Cardiac muscle cell (in vitro differentiated cells and primary cell): ENCODE measurements around the gene ZNF302. TPM values are rescaled to one million over a fixed set of nuclear protein-coding genes. Genes with fewer than 3 reads are reported as not detected.
"Not testable (repeated sequence)": the region's sequence is repeated elsewhere in the genome, so short reads cannot be mapped to it uniquely, and the experiment has no call there.

Source experiments
- DNase-seq, 2 donors: peaks; one replicate each; pipeline versions ENCODE4 v3.0.0 to v3.0.0-alpha.2; 2010 to 2017; ENCODE audit warnings: low read depth in 1 of 2, low spot score in 1 of 2
- H3K27ac ChIP-seq: fragments of 200-600 bp; sonication (generic); 2 replicates; pipeline ENCODE4 v1.5.1; 2016
- H3K27me3 ChIP-seq: fragments of 200-600 bp; sonication (generic); 2 replicates; pipeline ENCODE4 v1.6.0; 2016; ENCODE audit warnings: control low read depth
- H3K36me3 ChIP-seq: fragments of 200-600 bp; sonication (generic); 2 replicates; pipeline ENCODE4 v1.5.1; 2016; ENCODE audit warnings: control low read depth
- H3K4me1 ChIP-seq: fragments of 200-600 bp; sonication (generic); 2 replicates; pipeline ENCODE4 v1.8.1; 2017; ENCODE audit warnings: low read depth, mild to moderate bottlenecking, mixed run types
- H3K4me3 ChIP-seq: fragments of 200-600 bp; sonication (generic); 2 replicates; pipeline ENCODE4 v1.5.1; 2016; ENCODE audit warnings: mild to moderate bottlenecking
- H3K9me3 ChIP-seq: fragments of 200-600 bp; sonication (generic); 2 replicates; pipeline ENCODE4 v1.5.1; 2017; ENCODE audit warnings: low read depth, mild to moderate bottlenecking, control low read depth
- polyA plus RNA-seq: library from polyadenylated mRNA; unstranded; fragments of >200 nt; fragmentation: Nextera tagmentation; extraction: Ambion mirVana; gene quantifications from 2 replicates; pipeline ENCODE4 v1.2.1, GENCODE V29; 2016
- total RNA-seq: library from RNA; depleted of rRNA; stranded (reverse); fragments of >200 nt; gene quantifications from 2 replicates; pipeline ENCODE4 v1.2.3, GENCODE V29; 2016
- TF ChIP-seq, protein P1 (sequence below): IDR thresholded peaks from 2 replicates; pipeline ENCODE4 v1.5.1; 2012; ENCODE audit warnings: low read depth, mild to moderate bottlenecking, low read length

ZNF302 gene
- total and polyA plus RNA-seq, 2 experiments from 2014 or later = 59.1 to 60.6 TPM

- H3K27me3 ChIP-seq = no peaks in the 10 kb centered on the region
- H3K4me1 ChIP-seq = no peaks in the 10 kb centered on the region
- TF ChIP-seq, protein P1, sequence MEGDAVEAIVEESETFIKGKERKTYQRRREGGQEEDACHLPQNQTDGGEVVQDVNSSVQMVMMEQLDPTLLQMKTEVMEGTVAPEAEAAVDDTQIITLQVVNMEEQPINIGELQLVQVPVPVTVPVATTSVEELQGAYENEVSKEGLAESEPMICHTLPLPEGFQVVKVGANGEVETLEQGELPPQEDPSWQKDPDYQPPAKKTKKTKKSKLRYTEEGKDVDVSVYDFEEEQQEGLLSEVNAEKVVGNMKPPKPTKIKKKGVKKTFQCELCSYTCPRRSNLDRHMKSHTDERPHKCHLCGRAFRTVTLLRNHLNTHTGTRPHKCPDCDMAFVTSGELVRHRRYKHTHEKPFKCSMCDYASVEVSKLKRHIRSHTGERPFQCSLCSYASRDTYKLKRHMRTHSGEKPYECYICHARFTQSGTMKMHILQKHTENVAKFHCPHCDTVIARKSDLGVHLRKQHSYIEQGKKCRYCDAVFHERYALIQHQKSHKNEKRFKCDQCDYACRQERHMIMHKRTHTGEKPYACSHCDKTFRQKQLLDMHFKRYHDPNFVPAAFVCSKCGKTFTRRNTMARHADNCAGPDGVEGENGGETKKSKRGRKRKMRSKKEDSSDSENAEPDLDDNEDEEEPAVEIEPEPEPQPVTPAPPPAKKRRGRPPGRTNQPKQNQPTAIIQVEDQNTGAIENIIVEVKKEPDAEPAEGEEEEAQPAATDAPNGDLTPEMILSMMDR = no peak
- no peak overlapping the region for H3K27ac ChIP-seq
- H3K36me3 ChIP-seq = peaks cover 34% of the 10 kb centered on the region
- DNase-seq = no peak
- no peak overlapping the region for H3K4me3 ChIP-seq
- no peaks in the 10 kb centered on the region for H3K9me3 ChIP-seq
Measured at GRCh38 chr19:34681478-34681877, 4.0 kb downstream of the ZNF302 start.

- not testable (repeated sequence) for H3K9me3 ChIP-seq, H3K27ac ChIP-seq, H3K4me3 ChIP-seq, H3K27me3 ChIP-seq, H3K4me1 ChIP-seq, DNase-seq
- H3K36me3 ChIP-seq = peaks cover 26% of the 10 kb centered on the region
Measured at GRCh38 chr19:34685266-34685665, 7.8 kb downstream of the ZNF302 start.

DNA sequence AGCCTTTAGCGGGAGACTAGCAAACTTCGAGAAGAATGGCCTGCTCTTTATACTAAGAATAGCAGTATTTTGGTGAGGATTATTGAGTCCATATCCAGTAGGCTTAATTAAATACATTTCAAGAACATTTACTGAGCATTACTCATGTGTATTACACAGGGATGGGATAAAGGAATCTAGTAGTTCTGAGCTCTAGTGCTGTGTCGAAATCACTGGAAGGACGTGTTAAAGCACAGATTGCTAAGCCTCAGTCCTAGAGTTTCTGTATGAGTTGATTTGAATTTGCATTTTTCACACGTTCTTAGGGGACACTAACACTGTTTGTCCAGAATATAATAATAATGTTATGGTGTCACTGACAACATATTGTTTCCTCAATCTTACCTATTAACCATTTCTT, 9.0 kb downstream of the ZNF302 start:
- H3K27ac ChIP-seq = no peak overlapping the region
- no peaks in the 10 kb centered on the region for H3K9me3 ChIP-seq
- TF ChIP-seq, protein P1 = no peak

DNA sequence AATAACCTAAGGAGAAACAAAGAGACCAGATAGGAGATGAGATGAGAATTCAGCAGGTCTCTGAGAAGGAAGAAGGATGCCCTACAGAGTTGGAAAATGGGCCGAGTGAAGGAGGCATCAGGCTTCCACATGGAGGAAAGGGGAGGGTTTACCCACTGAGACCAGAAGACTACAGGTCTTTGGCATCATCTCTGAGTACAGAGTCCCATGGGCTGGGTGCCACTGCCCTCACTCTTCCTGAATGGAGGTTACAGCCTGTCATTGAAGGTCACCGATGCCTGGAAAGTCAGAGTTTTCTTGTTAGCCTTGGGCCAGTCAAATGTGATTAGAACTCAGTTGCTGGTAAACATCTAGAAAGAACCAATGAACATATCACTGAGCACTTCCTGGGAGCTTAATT, 9.9 kb downstream of the ZNF302 start:
- Histone ChIP-seq H3K4me3 (no peak overlapping the region), H3K36me3 (peaks cover 16% of the 10 kb centered on the region), H3K9me3 (no peaks in the 10 kb centered on the region), H3K27me3 (no peaks in the 10 kb centered on the region), H3K27ac (no peak overlapping the region), H3K4me1 (no peaks in the 10 kb centered on the region)
- TF ChIP-seq, protein P1 = no peak
- DNase-seq = no peak

More for the DNA sequence above, 9.0 kb downstream of the ZNF302 start:
- no peaks in the 10 kb centered on the region for H3K4me1 ChIP-seq
- peaks cover 16% of the 10 kb centered on the region for H3K36me3 ChIP-seq
- no peak overlapping the region for H3K4me3 ChIP-seq
- no peak for DNase-seq
- no peaks in the 10 kb centered on the region for H3K27me3 ChIP-seq

GRCh38 chr19:34688592-34688991, 11.1 kb downstream of the ZNF302 start:
- Histone ChIP-seq H3K36me3 (peaks cover 6% of the 10 kb centered on the region), H3K27me3 (no peaks in the 10 kb centered on the region), H3K4me1 (no peaks in the 10 kb centered on the region), H3K4me3 (no peak overlapping the region), H3K27ac (no peak overlapping the region), H3K9me3 (no peaks in the 10 kb centered on the region)
- TF ChIP-seq, protein P1 = no peak
- DNase-seq = no peak

- TF ChIP-seq, protein P1 = no peak
- no peaks in the 10 kb centered on the region for H3K4me1 ChIP-seq
- no peaks in the 10 kb centered on the region for H3K36me3 ChIP-seq
- no peak overlapping the region for H3K4me3 ChIP-seq
- H3K9me3 ChIP-seq = no peaks in the 10 kb centered on the region
- DNase-seq = no peak
- no peak overlapping the region for H3K27ac ChIP-seq
- no peaks in the 10 kb centered on the region for H3K27me3 ChIP-seq
Measured at GRCh38 chr19:34690372-34690771, 12.9 kb downstream of the ZNF302 start.
